Right lobe of liver (tissue), 4 donors: ENCODE results near the gene MLX.

Experiments
- CTCF ChIP-seq, 4 donors: fragments of 200-600 bp in 3 of 4; fragments of 450-650 bp in 1 of 4; IDR thresholded peaks; one replicate each; pipeline versions ENCODE4 v1.5.1 to v1.8.0; 2016 to 2022; ENCODE audit warnings: antibody characterized with exemption in 4 of 4, mild to moderate bottlenecking in 2 of 4
- POLR2A ChIP-seq: fragments of 450-650 bp; IDR thresholded peaks from one replicate; pipeline ENCODE4 v1.6.1; 2017; ENCODE audit warnings: antibody characterized with exemption, mild to moderate bottlenecking
- donor health status: DM: no; HTN: no; CAD: no.
- donor health status: DM: no; HTN: no; CAD: no.
- donor health status: DM: no; HTN: yes; CAD: no.

- TF ChIP-seq POLR2A (no peak), CTCF (IDR thresholded peaks at IDR 0.05) (no peak)
Observed at GRCh38 chr17:42586514-42587230, 19.8 kb downstream of the MLX start.
